CD4-positive, alpha-beta T cell (primary cell): ENCODE data around the gene KDM4B. TPM values are rescaled to one million over a fixed set of nuclear protein-coding genes. Genes with fewer than 3 reads are reported as not detected.

ENCODE experiments used
- ATAC-seq: fragments of 200-7000 bp; cut with Tn5 transposase; one replicate; pipeline ENCODE4 v1.10.0; 2022; ENCODE audit warnings: mild to moderate bottlenecking; ENCODE audit not compliant: poor library complexity
- CTCF ChIA-PET: fragments of 350-600 bp; sonication (Branson Sonifier 250); formaldehyde crosslinking; loops from one replicate; lab custom pipeline; 2021; ENCODE audit warnings: antibody characterized with exemption, inconsistent platforms; lab: Charles Lee
- POLR2A ChIA-PET: fragments of 350-600 bp; sonication (Branson Sonifier 250); formaldehyde crosslinking; loops from one replicate; lab custom pipeline; 2021; ENCODE audit warnings: antibody characterized with exemption, inconsistent platforms; lab: Charles Lee
- DNase-seq, 14 experiments: peaks; one replicate each; pipeline ENCODE4 v3.0.0-alpha.2; 2013 to 2020; ENCODE audit warnings: mixed read lengths in 2 of 14
- H3K27ac ChIP-seq, 2 donors: one replicate each; pipeline versions ENCODE4 v1.5.1 to v1.7.0; 2013; ENCODE audit warnings: low read length in 2 of 2, low read depth in 1 of 2, mild to moderate bottlenecking in 1 of 2
- H3K27me3 ChIP-seq, 2 experiments: 1 replicate in 1 of 2; 2 replicates in 1 of 2; pipeline versions ENCODE4 v1.6.1 to v1.7.0; 2013; ENCODE audit warnings: low read length in 2 of 2, control low read depth in 1 of 2, mild to moderate bottlenecking in 1 of 2, moderate library complexity in 1 of 2; ENCODE audit not compliant: insufficient read depth in 2 of 2, control insufficient read depth in 1 of 2
- H3K36me3 ChIP-seq: one replicate; pipeline ENCODE4 v1.6.1; 2013; ENCODE audit warnings: low read length, control low read depth; ENCODE audit not compliant: insufficient read depth
- H3K4me1 ChIP-seq: one replicate; pipeline ENCODE4 v1.6.1; 2013; ENCODE audit warnings: low read length, control low read depth; ENCODE audit not compliant: insufficient read depth
- H3K4me3 ChIP-seq: one replicate; pipeline ENCODE4 v1.5.1; 2013; ENCODE audit warnings: mild to moderate bottlenecking, low read length, moderate library complexity
- H3K9me3 ChIP-seq, 2 experiments: 1 replicate in 1 of 2; 2 replicates in 1 of 2; pipeline versions ENCODE4 v1.6.1 to v1.7.0; 2013; ENCODE audit warnings: low read length in 2 of 2, mild to moderate bottlenecking in 2 of 2, control low read depth in 1 of 2, moderate library complexity in 1 of 2; ENCODE audit not compliant: control insufficient read depth in 1 of 2, insufficient read depth in 1 of 2
- H3K27ac Mint-ChIP-seq: one replicate; pipeline ENCODE4 v1.8.0; 2020; ENCODE audit warnings: mixed read lengths
- H3K27me3 Mint-ChIP-seq: one replicate; pipeline ENCODE4 v1.8.0; 2021; ENCODE audit warnings: mixed read lengths
- H3K36me3 Mint-ChIP-seq: one replicate; pipeline ENCODE4 v1.8.0; 2021; ENCODE audit warnings: low read depth, mixed read lengths
- H3K4me1 Mint-ChIP-seq: one replicate; pipeline ENCODE4 v1.8.0; 2021; ENCODE audit warnings: low read depth, mixed read lengths
- H3K4me3 Mint-ChIP-seq: one replicate; pipeline ENCODE4 v1.8.0; 2020; ENCODE audit warnings: mild to moderate bottlenecking, mixed read lengths
- H3K9me3 Mint-ChIP-seq: one replicate; pipeline ENCODE4 v1.8.0; 2020; ENCODE audit warnings: mixed read lengths
- intact Hi-C, 2 experiments: fragments of 100-400 bp; cut with DNase I in 1 of 2; cut with micrococcal nuclease in 1 of 2; formaldehyde crosslinking; loops; one replicate each; pipeline versions ENCODE4 v1.15.1 to v1.9.0; 2023 to 2025; cut with DNase I, micrococcal nuclease
- total RNA-seq, 174 experiments: library from RNA in 2 of 174; stranded (reverse) in 2 of 174; gene quantifications; one replicate each; pipeline ENCODE4 v1.2.3 and lab custom pipeline; 2021 to 2026
- TF ChIP-seq, protein P1 (sequence below): fragments of 200-600 bp; IDR thresholded peaks from one replicate; pipeline ENCODE4 v1.8.0; 2022; ENCODE audit warnings: antibody characterized with exemption, mild to moderate bottlenecking

KDM4B gene
- total RNA-seq, 2 experiments from 2014 or later = 41.8 to 42.5 TPM

DNA sequence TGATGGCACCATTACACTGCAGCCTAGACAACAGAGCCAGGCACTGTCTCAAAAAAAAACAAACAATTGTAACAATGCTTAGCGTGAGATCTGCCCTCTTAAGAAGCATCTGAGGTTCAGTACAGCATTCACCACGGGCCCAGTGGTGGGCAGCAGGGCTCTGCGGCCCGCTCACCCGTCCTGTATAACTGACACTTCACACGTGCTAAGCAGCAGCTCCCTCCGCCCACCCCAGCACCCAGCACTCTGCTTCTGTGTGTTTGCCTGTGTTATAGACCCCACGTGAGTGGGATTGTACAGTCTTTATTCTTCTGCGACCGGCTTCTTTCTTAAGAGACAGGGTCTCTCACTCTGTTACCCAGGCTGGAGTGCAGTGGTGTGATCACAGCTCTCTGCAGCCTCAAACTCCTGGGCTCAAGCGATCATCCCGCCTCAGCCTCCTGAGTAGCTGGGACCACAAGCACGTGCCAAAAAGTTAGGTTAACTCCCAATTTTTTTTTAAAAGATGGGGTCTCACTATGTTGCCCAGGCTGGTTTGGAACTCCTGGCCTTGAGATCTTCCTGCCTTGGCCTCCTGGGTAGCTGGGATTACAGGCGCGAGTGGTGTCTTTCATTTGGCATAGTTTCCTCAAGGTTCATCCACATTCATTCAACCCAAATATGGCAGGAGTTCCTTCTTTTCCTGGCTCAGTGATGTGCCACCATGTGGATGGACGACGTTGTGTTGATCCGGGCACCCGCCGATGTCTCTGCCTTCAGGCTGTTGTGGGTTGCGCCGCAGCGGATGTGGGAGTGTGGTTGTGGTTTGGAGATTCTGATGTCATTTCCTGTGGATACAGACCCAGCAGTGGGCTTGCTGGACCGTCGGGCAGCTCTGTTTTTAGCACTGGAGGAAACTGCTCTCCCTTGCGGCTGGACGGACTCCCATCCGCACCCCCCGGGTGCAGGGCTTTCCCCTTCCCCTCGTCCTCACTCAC, 170.0 kb downstream of the KDM4B start:
- ChIA-PET CTCF (no interaction called here), POLR2A (interaction anchor here (1.1 kb wide), 1 partner anchor 93 kb away, joined by 3 read pairs; no protein-coding TSS in a partner anchor)
- no peaks in the 10 kb centered on the region for H3K27me3 ChIP-seq
- no peak overlapping the region for H3K27ac ChIP-seq
- H3K9me3 ChIP-seq = peaks cover 0 to 9% of the 10 kb centered on the region in 2 experiments
- Mint-ChIP-seq H3K36me3 (peaks cover 55% of the 10 kb centered on the region), H3K4me3 (peak overlapping the region; percentile 86), H3K27me3 (no peaks in the 10 kb centered on the region), H3K9me3 (no peaks in the 10 kb centered on the region), H3K4me1 (peaks cover 21% of the 10 kb centered on the region), H3K27ac (peak overlapping the region; percentile 92)
- peaks cover 34% of the 10 kb centered on the region for H3K4me1 ChIP-seq
- TF ChIP-seq, protein P1, sequence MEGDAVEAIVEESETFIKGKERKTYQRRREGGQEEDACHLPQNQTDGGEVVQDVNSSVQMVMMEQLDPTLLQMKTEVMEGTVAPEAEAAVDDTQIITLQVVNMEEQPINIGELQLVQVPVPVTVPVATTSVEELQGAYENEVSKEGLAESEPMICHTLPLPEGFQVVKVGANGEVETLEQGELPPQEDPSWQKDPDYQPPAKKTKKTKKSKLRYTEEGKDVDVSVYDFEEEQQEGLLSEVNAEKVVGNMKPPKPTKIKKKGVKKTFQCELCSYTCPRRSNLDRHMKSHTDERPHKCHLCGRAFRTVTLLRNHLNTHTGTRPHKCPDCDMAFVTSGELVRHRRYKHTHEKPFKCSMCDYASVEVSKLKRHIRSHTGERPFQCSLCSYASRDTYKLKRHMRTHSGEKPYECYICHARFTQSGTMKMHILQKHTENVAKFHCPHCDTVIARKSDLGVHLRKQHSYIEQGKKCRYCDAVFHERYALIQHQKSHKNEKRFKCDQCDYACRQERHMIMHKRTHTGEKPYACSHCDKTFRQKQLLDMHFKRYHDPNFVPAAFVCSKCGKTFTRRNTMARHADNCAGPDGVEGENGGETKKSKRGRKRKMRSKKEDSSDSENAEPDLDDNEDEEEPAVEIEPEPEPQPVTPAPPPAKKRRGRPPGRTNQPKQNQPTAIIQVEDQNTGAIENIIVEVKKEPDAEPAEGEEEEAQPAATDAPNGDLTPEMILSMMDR = no peak
- intact Hi-C loops = no loop called here
- ATAC-seq (peak; percentile 75), DNase-seq (peak; percentile 36 to 91 (median 70))
- H3K4me3 ChIP-seq = peak overlapping the region; percentile 1
- H3K36me3 ChIP-seq = peaks cover 45% of the 10 kb centered on the region

DNA sequence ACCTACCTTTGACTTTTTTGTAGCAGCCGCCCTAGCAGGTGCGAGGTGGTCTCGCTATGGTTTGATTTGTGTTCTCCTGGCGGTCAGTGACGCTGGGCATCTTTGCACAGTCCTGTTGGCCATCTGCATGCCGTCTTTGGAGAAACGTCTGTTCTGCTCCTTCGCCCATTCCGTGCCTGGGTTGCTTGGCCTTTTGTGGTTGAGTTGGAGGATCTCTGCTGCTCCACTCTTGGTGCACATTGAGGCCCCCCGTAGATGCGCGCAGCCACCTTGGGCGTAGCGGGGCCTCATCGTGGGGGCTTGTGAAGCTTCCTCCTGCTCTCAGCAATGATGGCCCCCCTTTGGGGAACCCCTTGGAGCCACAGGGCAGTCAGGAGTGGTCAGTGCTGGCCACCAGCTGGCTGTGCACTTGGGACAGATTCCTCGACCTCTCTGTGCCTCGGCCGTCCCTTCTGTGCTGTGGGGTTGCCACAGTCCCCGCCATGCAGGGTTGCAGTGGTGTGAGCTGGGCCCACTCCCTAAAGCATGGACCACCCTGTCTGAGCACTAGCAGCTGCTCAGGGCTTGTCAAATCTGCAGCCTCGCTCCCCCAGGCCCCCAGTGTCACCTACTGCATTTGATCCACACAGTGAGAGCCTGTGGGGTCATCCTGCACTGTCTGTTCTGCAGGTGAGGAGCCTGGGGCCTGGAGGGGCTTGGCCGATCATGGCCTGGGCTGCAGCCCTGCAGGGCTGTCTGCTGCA, 170.8 kb downstream of the KDM4B start:
- ATAC-seq (peak; percentile 6), DNase-seq (no peak)
- peaks cover 43% of the 10 kb centered on the region for H3K36me3 ChIP-seq
- Mint-ChIP-seq H3K4me3 (peak overlapping the region; percentile 86), H3K9me3 (no peaks in the 10 kb centered on the region), H3K36me3 (peaks cover 49% of the 10 kb centered on the region), H3K27me3 (no peaks in the 10 kb centered on the region), H3K27ac (peak overlapping the region; percentile 92), H3K4me1 (peaks cover 21% of the 10 kb centered on the region)
- ChIA-PET CTCF (no interaction called here), POLR2A (interaction anchor here (0.6 to 1.1 kb wide), 2 partner anchors 93 to 1512 kb away, joined by 3 to 4 read pairs; no protein-coding TSS in a partner anchor)
- peaks cover 34% of the 10 kb centered on the region for H3K4me1 ChIP-seq
- no peak overlapping the region for H3K27ac ChIP-seq
- TF ChIP-seq, protein P1 = no peak
- intact Hi-C loops = no loop called here
- no peak overlapping the region for H3K4me3 ChIP-seq
- no peaks in the 10 kb centered on the region for H3K27me3 ChIP-seq
- H3K9me3 ChIP-seq = peaks cover 0 to 9% of the 10 kb centered on the region in 2 experiments

DNA sequence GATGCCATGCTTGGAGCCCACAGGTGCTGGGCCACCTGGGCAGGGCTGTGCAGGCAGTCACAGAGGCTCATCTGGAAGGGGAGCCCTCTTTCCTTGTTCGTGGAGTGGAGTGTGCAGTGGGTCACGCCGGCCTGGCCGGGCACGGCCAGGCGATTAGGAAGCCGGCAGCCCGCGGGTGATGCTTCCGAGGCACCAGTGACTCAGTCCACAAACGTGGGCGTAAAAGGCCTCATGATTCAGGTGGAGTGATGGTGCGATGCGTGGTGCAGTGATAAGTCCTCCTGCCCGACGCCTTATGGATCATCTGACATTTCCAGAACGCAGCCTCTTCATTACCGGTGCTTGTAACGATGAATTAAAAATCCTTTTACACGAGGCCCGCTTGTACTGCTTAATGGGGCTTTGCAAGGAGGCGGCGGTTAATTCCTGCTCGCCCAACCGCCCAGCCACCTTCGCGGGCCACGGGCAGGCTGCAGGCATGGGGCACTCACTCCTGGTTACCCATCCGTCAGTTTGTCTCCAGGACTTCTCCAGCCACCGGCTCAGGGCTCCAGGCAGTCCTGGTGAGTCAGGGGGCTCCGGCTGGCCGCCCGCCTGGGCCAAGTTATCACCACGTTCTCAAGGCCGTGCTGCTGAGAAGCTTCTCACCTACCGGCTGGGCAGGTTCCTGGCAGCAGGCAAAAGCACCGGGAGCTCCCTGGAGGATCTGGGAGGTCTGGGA, 172.4 kb downstream of the KDM4B start:
- Histone ChIP-seq H3K27ac (no peak overlapping the region), H3K4me3 (no peak overlapping the region), H3K4me1 (peaks cover 34% of the 10 kb centered on the region), H3K36me3 (peaks cover 44% of the 10 kb centered on the region), H3K9me3 (peaks cover 0 to 9% of the 10 kb centered on the region in 2 experiments), H3K27me3 (no peaks in the 10 kb centered on the region)
- no peak overlapping the region for H3K27ac Mint-ChIP-seq
- H3K4me3 Mint-ChIP-seq = no peak overlapping the region
- ATAC-seq = no peak
- TF ChIP-seq, protein P1 = no peak
- ChIA-PET POLR2A (no interaction called here), CTCF (no interaction called here)
- no peak for DNase-seq
- peaks cover 57% of the 10 kb centered on the region for H3K36me3 Mint-ChIP-seq
- H3K27me3 Mint-ChIP-seq = no peaks in the 10 kb centered on the region
- H3K4me1 Mint-ChIP-seq = peaks cover 21% of the 10 kb centered on the region
- intact Hi-C loops = no loop called here
- H3K9me3 Mint-ChIP-seq = no peaks in the 10 kb centered on the region
